ENCODE measurements around the gene SUGP2.
"Not testable (repeated sequence)": the region's sequence is repeated elsewhere in the genome, so short reads cannot be mapped to it uniquely, and the experiment has no call there.

The SUGP2 gene

GRCh38 chr19:18967358-18968146 lies 65.8 kb downstream of the SUGP2 start:
- DNase-seq (ENCODE audit: low read depth), result no peak

GRCh38 chr19:18966307-18966706 lies 67.0 kb downstream of the SUGP2 start:
- DNase-seq (ENCODE audit: low read depth), result no peak
- no peak overlapping the region for H3K4me3 ChIP-seq (ENCODE audit: low read depth, low read length)

More at GRCh38 chr19:18967358-18968146, 65.8 kb downstream of the SUGP2 start:
- H3K4me3 ChIP-seq (ENCODE audit: low read depth, low read length), result no peak overlapping the region

- H3K4me3 ChIP-seq (ENCODE audit: low read depth, low read length), result no peak overlapping the region
- no peak for DNase-seq (ENCODE audit: low read depth)
Observed at GRCh38 chr19:18964121-18964520, 69.2 kb downstream of the SUGP2 start.

- H3K4me3 ChIP-seq (ENCODE audit: low read depth, low read length), result no peak overlapping the region
- DNase-seq (ENCODE audit: low read depth), result no peak
Observed at GRCh38 chr19:18961767-18962620, 71.3 kb downstream of the SUGP2 start.

GRCh38 chr19:18960370-18960769 lies 72.9 kb downstream of the SUGP2 start:
- no peak overlapping the region for H3K4me3 ChIP-seq (ENCODE audit: low read depth, low read length)
- DNase-seq (ENCODE audit: low read depth), result no peak

GRCh38 chr19:18955042-18955441 lies 78.3 kb downstream of the SUGP2 start:
- no peak for DNase-seq (ENCODE audit: low read depth)
- no peak overlapping the region for H3K4me3 ChIP-seq (ENCODE audit: low read depth, low read length)

- no peak overlapping the region for H3K4me3 ChIP-seq (ENCODE audit: low read depth, low read length)
- DNase-seq (ENCODE audit: low read depth), result no peak
Observed at GRCh38 chr19:18954094-18954493, 79.2 kb downstream of the SUGP2 start.

GRCh38 chr19:18952364-18953003 lies 80.8 kb downstream of the SUGP2 start:
- not testable (repeated sequence) for H3K4me3 ChIP-seq (ENCODE audit: low read depth, low read length); DNase-seq (ENCODE audit: low read depth)

- H3K4me3 ChIP-seq (ENCODE audit: low read depth, low read length), result no peak overlapping the region
- DNase-seq (ENCODE audit: low read depth), result no peak
Observed at GRCh38 chr19:18951721-18952281, 81.5 kb downstream of the SUGP2 start.

- H3K4me3 ChIP-seq (ENCODE audit: low read depth, low read length), result no peak overlapping the region
- DNase-seq (ENCODE audit: low read depth), result no peak
Observed at GRCh38 chr19:18949858-18950257, 83.5 kb downstream of the SUGP2 start.

- H3K4me3 ChIP-seq (ENCODE audit: low read depth, low read length), result no peak overlapping the region
- no peak for DNase-seq (ENCODE audit: low read depth)
Observed at GRCh38 chr19:18948976-18949356, 84.4 kb downstream of the SUGP2 start.

GRCh38 chr19:18948075-18948975 lies 85.0 kb downstream of the SUGP2 start:
- no peak overlapping the region for H3K4me3 ChIP-seq (ENCODE audit: low read depth, low read length)
- DNase-seq (ENCODE audit: low read depth), result no peak

- no peak for DNase-seq (ENCODE audit: low read depth)
- H3K4me3 ChIP-seq (ENCODE audit: low read depth, low read length), result no peak overlapping the region
Observed at GRCh38 chr19:18946918-18947317, 86.4 kb downstream of the SUGP2 start.

- no peak for DNase-seq (ENCODE audit: low read depth)
- no peak overlapping the region for H3K4me3 ChIP-seq (ENCODE audit: low read depth, low read length)
Observed at GRCh38 chr19:18946335-18946734, 87.0 kb downstream of the SUGP2 start.

GRCh38 chr19:18945297-18945696 lies 88.0 kb downstream of the SUGP2 start:
- H3K4me3 ChIP-seq (ENCODE audit: low read depth, low read length), result no peak overlapping the region

GRCh38 chr19:18943465-18943864 lies 89.9 kb downstream of the SUGP2 start:
- no peak for DNase-seq (ENCODE audit: low read depth)
- no peak overlapping the region for H3K4me3 ChIP-seq (ENCODE audit: low read depth, low read length)

More at GRCh38 chr19:18945297-18945696, 88.0 kb downstream of the SUGP2 start:
- no peak for DNase-seq (ENCODE audit: low read depth)

GRCh38 chr19:18942692-18943091 lies 90.6 kb downstream of the SUGP2 start:
- no peak for DNase-seq (ENCODE audit: low read depth)
- H3K4me3 ChIP-seq (ENCODE audit: low read depth, low read length), result no peak overlapping the region

GRCh38 chr19:18941628-18942354 lies 91.5 kb downstream of the SUGP2 start:
- DNase-seq (ENCODE audit: low read depth), result no peak
- peak overlapping the region; percentile 29 for H3K4me3 ChIP-seq (ENCODE audit: low read depth, low read length)

Data from skeletal muscle cell (primary cell).